ENCODE measurements around the gene FGF5.
"Not testable (repeated sequence)": the region's sequence is repeated elsewhere in the genome, so short reads cannot be mapped to it uniquely, and the experiment has no call there.

FGF5 gene

GRCh38 chr4:80254114-80254513 lies 12.3 kb upstream of the FGF5 start:
- DNase-seq (ENCODE audit: low read depth in 2 of 2), result no peak

- DNase-seq (ENCODE audit: low read depth in 2 of 2), result no peak
These were observed 11.0 kb upstream of the FGF5 start for GRCh38 chr4:80255329-80256095.

- no peak for DNase-seq (ENCODE audit: low read depth in 2 of 2)
These were observed 8.6 kb upstream of the FGF5 start for GRCh38 chr4:80257851-80258250.

GRCh38 chr4:80259012-80259411 lies 7.5 kb upstream of the FGF5 start:
- DNase-seq (ENCODE audit: low read depth in 2 of 2), result no peak

- DNase-seq (ENCODE audit: low read depth in 2 of 2), result no peak
These were observed 6.6 kb upstream of the FGF5 start for GRCh38 chr4:80259817-80260216.

- no peak for DNase-seq (ENCODE audit: low read depth in 2 of 2)
These were observed 4.4 kb upstream of the FGF5 start for GRCh38 chr4:80261989-80262600.

GRCh38 chr4:80263541-80264351 lies 2.7 kb upstream of the FGF5 start:
- DNase-seq (ENCODE audit: low read depth in 2 of 2), result no peak

GRCh38 chr4:80264352-80264647 lies 2.2 kb upstream of the FGF5 start:
- no peak for DNase-seq (ENCODE audit: low read depth in 2 of 2)

- DNase-seq (ENCODE audit: low read depth in 2 of 2), result no peak
These were observed 1.6 kb upstream of the FGF5 start for GRCh38 chr4:80264825-80265224.

GRCh38 chr4:80265571-80266252 lies 752 bp upstream of the FGF5 start:
- no peak for DNase-seq (ENCODE audit: low read depth in 2 of 2)

GRCh38 chr4:80266902-80267380 lies 477 bp downstream of the FGF5 start:
- DNase-seq (ENCODE audit: low read depth in 2 of 2), result no peak

- no peak for DNase-seq (ENCODE audit: low read depth in 2 of 2)
These were observed 1.8 kb downstream of the FGF5 start for GRCh38 chr4:80268081-80268823.

GRCh38 chr4:80268936-80269335 lies 2.5 kb downstream of the FGF5 start:
- no peak for DNase-seq (ENCODE audit: low read depth in 2 of 2)

- no peak for DNase-seq (ENCODE audit: low read depth in 2 of 2)
These were observed 3.9 kb downstream of the FGF5 start for GRCh38 chr4:80270321-80270720.

- DNase-seq (ENCODE audit: low read depth in 2 of 2), result no peak
These were observed 4.4 kb downstream of the FGF5 start for GRCh38 chr4:80270868-80271267.

GRCh38 chr4:80271801-80272200 lies 5.3 kb downstream of the FGF5 start:
- DNase-seq (ENCODE audit: low read depth in 2 of 2), result no peak

GRCh38 chr4:80276931-80277330 lies 10.5 kb downstream of the FGF5 start:
- no peak for DNase-seq (ENCODE audit: low read depth in 2 of 2)

GRCh38 chr4:80279751-80280150 lies 13.3 kb downstream of the FGF5 start:
- no peak for DNase-seq (ENCODE audit: low read depth in 2 of 2)

- DNase-seq (ENCODE audit: low read depth in 2 of 2), result no peak
These were observed 20.0 kb downstream of the FGF5 start for GRCh38 chr4:80286451-80286850.

GRCh38 chr4:80290665-80291064 lies 24.2 kb downstream of the FGF5 start:
- not testable (repeated sequence) for DNase-seq (ENCODE audit: low read depth in 2 of 2)

GRCh38 chr4:80294206-80294605 lies 27.7 kb downstream of the FGF5 start:
- no peak for DNase-seq (ENCODE audit: low read depth in 2 of 2)

GRCh38 chr4:80295336-80295735 lies 28.9 kb downstream of the FGF5 start:
- DNase-seq (ENCODE audit: low read depth in 2 of 2), result no peak

Data from activated CD4-positive, alpha-beta T cell treated with anti-CD3 and anti-CD28 coated beads for 24 hours (primary cell).